COR-L47 (cell line): ENCODE data around the gene HKDC1.
"Not testable (repeated sequence)": the region's sequence is repeated elsewhere in the genome, so short reads cannot be mapped to it uniquely, and the experiment has no call there.

Experiments used
- DNase-seq: peaks from one replicate; lab custom pipeline; 2025; lab: John Stamatoyannopoulos, UW

HKDC1 gene, protein sequence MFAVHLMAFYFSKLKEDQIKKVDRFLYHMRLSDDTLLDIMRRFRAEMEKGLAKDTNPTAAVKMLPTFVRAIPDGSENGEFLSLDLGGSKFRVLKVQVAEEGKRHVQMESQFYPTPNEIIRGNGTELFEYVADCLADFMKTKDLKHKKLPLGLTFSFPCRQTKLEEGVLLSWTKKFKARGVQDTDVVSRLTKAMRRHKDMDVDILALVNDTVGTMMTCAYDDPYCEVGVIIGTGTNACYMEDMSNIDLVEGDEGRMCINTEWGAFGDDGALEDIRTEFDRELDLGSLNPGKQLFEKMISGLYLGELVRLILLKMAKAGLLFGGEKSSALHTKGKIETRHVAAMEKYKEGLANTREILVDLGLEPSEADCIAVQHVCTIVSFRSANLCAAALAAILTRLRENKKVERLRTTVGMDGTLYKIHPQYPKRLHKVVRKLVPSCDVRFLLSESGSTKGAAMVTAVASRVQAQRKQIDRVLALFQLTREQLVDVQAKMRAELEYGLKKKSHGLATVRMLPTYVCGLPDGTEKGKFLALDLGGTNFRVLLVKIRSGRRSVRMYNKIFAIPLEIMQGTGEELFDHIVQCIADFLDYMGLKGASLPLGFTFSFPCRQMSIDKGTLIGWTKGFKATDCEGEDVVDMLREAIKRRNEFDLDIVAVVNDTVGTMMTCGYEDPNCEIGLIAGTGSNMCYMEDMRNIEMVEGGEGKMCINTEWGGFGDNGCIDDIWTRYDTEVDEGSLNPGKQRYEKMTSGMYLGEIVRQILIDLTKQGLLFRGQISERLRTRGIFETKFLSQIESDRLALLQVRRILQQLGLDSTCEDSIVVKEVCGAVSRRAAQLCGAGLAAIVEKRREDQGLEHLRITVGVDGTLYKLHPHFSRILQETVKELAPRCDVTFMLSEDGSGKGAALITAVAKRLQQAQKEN

DNA sequence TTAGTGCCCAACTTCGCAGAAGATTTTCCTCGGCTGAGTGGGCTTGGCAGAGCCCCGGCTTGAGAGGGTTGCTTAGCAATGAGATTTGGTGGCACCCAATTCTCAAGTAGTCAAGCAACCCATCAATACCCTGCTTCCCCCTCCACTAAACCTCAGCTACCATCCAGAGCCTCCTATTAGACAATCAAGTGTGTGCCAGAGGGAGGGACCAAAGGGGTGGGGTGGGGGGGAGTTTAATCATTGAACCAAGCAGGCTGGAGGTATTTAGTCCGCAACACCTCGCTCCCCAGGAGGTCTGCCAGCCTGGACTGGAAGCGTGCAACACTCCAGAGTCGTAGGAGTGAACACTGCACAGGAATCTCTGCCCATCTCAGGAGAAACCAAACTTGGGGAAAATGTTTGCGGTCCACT is at the start of gene HKDC1:
HKDC1 (plus strand) TSS at position 292 of the 411 bp plus-strand sequence; CDS start at position 396, 104 bp downstream.
- DNase-seq: no peak

DNA sequence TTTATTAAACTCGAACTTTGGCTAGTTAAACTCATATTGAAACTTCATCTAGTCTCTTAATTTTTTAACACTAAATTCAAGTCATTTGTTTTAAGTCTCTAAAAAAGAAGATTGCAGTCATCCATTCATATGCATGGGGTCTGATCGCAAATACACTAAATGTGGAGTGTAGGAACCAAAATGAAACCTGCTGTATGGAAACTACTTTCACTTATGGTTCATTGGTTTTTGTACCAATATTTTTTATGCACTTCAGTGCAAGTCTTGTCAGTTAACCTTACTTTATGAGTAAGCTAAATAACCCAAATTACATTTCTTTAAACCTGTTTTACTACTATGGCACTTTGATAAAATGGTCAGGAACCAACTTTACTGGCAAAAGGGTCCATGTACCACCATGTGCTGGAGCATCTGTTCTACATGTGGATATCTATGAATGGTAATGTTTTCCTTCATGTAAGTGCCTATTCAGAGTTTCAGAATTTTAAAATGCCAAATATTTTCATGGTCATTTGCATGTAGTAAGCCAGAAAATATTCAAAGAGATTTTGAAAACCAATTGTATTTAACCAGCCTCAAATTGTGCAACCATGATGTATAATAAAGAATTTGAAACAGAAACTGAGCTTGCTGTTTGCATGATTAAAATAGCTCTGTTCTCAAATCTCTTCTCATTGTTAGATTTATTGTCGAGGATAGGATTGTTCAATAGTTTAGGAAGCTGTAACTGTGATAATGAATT is 47.7 kb upstream of the HKDC1 start:
- no peak for DNase-seq

DNA sequence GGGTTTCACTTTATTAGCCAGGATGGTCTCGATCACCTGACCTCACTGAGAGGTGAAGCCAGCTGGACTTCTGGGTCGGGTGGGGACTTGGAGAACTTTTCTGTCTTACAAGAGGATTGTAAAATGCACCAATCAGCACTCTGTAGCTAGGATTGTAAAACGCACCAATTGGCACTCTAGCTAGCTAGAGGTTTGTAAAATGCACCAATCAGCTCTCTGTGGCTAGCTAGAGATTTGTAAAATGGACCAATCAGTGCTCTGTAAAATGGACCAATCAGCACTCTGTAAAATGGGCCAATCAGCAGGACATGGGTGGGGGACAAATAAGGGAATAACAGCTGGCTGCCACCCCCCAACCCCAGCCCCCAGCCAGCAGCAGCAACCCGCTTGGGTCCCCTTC is 44.8 kb upstream of the HKDC1 start:
- not testable (repeated sequence) for DNase-seq

DNA sequence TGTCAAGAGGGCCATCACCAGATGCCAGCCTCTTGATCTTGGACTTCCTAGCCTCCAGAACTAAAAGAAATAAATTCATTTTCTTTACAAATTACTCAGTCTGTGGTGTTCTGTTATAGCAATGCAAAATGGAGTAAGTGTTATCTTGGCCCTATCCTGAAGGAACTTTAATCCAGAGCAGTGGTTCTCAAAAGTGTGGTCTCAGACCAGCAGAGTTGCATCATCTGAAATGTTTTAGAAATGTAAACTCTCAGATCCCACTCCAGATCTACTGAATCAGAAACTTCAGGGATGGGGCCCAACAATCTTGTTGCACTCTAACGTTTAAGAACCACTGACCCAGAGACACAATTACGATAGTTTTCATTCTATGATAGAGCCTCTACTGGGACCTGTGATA is 43.3 kb upstream of the HKDC1 start:
- no peak for DNase-seq

DNA sequence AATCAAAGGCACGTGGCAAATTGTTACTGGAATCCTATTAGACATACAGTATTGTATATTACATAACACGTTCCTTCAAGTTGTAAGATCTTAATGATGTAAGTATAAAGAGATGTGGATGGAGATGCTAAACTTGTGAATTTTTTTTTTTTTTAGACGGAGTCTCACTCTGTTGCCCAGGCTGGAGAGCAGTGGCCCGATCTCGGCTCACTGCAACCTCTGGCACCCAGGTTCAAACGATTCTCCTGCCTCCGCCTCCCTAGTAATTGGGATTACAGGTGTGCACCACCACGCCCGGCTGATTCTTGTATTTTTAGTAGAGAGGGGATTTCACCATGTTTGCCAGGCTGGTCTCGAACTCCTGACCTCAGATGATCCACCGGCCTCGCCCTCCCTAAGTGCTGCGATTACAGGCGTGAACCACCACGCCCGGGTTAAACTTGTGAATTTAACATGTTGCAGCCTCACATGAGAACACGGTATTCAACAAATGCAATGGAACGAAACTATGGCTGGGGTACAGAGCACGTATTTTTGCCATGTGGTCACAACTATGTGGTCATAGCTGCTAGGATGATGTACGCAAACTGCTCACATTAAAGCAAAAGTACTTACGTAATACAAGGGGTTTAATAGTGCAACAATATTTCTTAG is 40.9 kb upstream of the HKDC1 start:
- DNase-seq: no peak

DNA sequence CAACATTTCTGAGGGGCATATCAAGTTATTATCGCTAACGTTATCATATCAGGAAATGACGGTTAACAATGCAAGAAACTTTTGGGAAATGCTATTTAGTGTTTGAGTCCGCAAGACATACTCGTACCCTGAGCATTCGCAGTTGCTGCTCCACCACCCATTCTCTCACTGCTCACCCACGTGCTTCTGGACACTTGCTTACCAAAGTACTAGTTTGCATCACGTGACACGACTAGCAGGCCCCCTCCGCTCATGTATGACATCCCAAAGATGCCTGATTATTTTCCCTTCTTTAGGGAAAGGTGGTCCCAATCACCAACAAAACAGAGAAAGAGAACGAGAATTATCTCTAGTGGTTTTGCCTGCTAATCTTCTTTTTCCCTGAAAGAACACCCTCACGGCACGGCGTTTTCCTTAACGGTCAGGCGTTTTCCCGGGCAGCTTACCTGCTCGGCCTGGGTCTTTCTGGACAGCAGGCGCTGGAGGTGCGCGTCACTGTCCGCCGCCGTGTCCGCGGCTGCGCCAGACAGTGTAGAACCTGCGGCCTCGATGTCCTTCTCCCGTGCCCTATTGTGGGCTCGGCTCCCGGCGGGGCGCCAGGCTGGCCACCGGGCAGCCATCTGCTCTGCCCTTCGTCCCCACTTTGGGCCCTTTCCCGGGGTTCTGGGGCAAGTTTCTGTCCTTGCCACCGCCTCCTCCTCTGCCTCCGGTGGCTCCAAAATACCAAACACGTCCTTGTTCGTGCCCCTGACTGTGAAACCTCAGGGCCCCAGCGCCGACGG is 40.2 kb upstream of the HKDC1 start, which contains the start of gene SUPV3L1:
SUPV3L1 (plus strand) TSS at position 492 of the 782 bp plus-strand sequence; CDS start at position 550, 58 bp downstream.
- DNase-seq: peak; percentile 91

DNA sequence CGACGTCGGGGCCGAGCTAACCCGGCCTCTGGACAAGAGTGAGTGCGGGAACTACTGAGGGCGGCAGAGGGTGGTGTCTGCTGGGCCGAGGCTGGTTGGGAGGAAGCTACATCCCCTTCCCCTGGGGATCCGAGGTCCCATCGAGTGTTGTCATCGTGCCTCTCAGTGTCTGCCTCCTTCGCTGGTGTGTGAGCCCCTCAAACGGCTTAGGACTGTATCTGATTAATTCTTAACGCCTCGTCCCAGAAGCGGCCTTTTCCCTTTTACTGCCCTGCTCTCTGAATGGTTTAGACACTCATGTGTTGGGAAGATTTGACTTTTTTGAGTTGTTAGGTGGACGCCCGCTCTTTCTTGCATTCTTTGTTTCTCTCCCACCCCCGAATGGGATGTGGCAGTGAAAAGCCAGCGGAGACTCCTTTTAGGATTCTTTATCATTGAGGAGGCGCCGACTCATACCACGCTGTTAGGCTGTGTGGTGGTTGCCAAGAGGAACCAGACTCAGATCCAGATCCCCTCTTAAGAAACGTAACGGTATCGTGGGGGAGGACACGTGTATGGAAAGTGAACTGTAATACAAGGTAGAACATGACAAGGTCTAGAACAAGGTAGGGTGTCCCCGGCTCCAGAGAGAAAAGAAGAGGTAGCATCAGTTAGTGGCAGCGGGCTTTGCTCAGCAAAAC is 39.5 kb upstream of the HKDC1 start:
- no peak for DNase-seq

DNA sequence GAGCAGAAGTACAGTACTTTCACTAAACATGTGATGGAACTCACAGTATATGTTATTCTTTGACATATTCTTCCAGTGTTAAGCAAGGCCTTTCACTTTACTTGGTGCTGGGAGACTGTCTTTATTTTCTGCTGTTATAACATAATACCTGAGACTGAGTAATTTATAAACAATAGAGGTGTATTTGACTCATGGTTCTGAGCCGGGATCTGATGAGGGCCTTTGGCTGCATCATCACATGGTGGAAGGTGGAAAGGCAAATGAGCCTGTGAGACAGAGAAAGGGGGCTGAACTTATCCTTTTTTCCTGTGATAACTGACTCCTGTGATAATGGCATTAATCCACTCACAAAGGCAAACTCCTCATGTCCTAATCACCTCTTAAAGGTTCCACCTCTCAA is 38.7 kb upstream of the HKDC1 start:
- no peak for DNase-seq

DNA sequence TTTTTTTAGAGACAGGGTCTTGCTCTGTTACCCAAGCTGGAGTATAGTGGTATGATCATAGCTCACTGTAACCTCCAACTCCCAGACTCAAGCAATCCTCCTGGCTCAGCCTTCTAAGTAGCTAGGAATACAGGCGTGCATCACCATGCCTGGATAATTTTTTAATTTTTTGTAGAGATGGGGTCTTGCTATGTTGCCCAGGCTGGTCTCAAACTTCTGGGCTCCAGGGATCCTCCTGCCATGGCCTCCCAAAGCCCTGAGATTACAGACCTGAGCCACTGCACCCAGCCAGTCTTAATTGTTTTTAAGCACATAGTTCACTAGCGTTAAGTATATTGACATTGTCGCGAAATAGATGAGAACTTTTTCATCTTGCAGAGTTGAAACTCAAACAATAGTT is 38.1 kb upstream of the HKDC1 start:
- DNase-seq: no peak

DNA sequence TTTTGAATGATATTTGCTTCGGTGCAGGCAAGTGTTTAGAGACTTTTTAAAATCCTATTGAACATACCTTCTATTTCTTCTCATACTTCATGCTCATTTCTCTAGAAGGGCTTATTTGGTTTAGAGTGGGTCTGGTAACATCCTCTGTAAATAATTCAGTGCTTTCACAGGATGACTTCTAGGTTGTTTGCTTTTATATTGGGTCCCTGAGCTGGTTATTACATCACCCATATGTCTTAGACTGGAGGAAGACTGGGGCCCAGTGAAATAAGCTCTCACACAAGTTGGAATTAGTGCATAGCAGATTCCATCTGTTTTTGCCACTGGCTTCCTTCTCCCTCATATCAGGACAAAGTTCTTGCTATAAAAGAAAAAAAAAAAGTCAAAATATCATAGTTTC is 33.6 kb upstream of the HKDC1 start:
- no peak for DNase-seq

DNA sequence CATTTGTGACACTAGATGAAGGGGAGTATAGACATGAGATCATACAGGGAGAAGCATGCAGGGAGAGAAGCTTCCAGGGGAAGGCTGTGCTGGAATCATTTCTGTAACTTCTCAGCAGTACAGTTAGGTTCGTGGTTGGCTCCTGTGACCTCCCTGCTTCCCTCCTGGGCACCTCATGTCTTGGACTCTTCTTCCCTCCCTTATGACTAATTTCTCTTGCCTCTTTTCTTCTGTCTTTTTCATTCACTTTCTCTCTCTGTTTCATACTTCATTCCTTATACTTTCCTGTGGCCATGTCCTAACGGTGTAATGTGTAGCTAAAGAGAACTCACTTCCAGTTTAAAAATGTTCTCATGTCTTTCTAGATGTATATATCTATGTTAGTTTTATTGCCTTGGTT is 19.1 kb upstream of the HKDC1 start:
- DNase-seq: no peak

DNA sequence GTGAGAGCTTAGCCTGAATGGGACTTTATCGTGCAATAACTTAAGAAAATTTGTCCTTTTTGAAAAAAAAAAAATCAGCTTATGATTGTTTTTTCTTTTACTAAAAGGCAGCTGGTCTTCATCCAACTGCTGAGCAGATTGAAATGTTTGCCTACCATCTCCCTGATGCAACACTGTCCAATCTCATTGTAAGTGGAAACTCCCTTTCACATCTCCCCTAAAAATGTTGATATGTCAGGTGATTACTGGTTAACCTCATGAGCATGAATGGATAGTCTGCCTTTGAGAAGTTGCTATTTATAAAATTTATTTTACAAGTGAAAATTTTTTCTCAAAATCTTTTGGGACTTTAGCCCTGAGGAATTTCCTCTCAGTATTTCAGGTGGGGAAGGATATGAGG is 17.8 kb upstream of the HKDC1 start:
- no peak for DNase-seq

DNA sequence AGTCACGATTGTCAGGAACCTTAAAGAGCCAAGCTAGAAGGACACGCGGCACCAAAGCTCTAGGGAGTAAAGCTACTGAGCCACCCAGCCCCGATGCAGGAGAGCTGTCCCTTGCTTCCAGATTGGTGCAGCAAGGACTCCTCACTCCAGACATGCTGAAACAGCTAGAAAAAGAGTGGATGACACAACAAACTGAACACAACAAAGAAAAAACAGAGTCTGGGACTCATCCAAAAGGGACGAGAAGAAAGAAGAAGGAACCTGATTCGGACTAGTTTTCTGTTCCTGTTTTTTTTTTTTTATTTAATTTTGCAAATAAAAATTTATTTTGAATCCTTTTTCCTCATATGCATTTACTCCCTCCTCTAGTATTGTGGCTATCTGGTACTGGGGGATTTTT is 11.4 kb upstream of the HKDC1 start:
- DNase-seq: no peak

DNA sequence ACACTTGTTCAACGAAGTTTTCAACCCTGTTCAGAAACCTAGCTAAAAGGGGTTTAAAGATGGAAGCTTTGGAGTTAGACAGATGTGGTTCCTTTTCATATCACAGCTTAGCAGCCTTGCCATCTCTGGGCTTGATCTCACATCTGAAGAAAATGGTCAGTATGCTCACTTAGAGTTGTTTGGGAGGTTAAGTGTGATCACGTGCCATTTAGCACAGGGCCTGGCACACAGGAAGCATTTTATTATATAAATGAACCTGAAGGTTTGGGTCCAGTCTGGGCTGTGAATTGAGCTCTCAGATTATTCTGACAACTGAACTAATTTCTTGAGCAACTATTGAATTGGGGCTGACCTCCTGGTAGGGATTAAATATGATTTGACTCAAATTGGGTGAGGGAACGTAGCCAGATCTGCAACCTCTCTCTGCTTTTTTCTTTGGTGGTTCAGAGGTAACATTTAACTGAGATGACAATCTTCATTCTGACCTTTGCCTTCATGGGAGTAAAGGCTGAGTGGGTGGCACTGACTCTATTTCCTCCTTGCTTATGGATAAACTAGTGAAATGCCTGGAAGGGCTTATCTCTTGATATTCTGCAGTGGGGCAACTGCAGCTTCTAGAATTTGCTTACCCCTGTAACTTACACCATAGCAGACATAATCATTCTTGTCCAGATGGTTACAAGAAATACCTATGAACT is 10.2 kb upstream of the HKDC1 start:
- no peak for DNase-seq

DNA sequence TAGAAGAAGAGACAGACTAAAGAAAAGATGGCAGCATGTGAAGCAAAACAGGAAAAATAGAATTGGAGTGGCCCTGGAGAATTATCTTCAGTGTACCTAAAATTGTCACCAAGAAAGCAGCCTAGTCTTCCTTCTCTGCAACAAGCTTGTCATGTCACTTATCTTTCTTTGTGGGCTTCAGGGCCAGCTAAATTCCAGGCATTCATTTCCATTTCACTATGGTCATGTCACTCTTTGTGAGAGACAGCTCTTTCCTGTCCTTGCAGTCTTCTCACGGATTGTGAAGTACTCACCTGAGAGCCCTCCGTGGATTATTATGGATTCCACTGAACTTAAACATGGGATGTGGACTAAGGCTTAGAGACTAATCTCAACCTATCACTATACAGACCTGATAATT is 9.0 kb upstream of the HKDC1 start:
- DNase-seq: no peak

DNA sequence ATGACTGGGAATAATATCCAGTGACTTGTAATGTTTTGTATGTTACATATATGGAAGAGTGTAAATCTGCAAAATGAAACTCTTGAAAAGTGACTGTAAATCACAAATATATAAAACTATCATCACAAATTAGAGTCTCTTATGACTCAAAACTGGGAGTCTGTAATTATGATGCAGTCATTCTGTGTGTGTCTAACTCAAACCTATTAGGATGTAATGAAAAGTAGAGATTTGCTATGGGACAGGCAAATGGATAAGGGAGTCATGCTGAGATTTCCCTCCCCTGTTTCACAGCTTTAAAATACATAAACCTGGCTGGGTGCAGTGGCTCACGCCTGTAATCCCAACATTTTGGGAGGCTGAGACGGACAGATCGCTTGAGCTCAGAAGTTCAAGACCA is 8.6 kb upstream of the HKDC1 start:
- no peak for DNase-seq

DNA sequence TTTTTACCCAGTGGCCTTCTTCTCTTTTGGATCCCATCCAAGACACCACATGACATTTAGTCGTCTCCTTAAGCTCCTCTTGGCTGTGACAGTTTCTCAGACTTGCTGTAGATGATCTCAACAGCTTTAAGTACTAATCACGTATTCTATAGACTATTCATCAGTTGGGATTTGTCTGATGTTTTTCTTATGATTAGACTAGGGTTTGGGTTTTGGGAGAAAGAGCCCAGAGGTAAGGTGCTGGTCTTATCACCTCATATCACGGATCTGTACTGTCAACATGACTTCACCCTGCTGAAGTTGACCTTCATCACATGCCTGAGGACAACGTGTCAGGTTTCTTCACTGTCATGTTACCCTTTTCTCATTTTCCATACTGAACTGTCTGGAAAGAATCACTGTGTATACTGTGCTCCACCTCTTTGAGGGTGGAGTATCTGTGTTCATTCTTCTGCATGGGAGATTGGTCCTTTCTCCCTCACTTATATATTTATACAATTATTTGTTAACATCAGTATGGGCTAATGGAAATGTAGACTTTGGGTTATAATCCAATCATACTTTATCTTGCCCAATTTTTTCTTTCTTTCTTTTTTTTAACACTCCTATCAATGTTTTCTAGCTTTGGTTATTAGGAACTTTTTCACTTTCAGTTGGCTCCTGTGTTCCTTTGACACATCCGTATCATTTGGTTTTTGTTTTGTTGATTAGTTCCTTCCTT is 6.4 kb upstream of the HKDC1 start:
- no peak for DNase-seq

DNA sequence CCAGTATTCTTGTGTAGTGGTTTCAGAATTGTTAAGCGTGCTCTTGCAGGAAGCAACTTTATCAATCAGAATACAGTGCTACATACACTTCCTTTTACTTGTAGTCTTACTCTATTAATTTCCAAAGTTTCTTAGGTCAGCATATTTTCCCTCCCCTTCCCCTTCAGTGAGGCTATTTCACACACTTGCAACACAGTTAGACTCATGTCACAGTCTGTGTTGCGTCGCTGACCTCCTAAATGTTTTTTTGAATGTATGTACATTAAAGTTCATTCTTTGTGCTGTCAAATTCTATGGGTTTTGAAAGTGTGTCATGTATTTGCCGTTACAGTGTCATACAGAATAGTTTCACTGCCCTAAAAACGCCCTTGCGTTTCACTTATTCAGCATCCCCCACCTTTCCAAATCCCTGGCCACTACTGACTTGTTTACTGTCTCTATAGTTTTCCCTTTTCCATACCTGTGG is 5.4 kb upstream of the HKDC1 start:
- no peak for DNase-seq
